Right cardiac atrium (tissue), 5 donors: ENCODE measurements around the gene MAML2. TPM values are rescaled to one million over a fixed set of nuclear protein-coding genes. Genes with fewer than 3 reads are reported as not detected.
A peak's percentile ranks its signal among the peaks of the same experiment; 100 is the strongest.
"Not testable (repeated sequence)": the region's sequence is repeated elsewhere in the genome, so short reads cannot be mapped to it uniquely, and the experiment has no call there.

ENCODE experiments used
- ATAC-seq, 2 donors: fragments of 200-7000 bp; cut with Tn5 transposase; one replicate each; pipeline versions ENCODE4 v1.8.0 to v1.9.1; 2020; ENCODE audit warnings: moderate library complexity in 2 of 2, mild to moderate bottlenecking in 1 of 2
- DNase-seq, 3 donors: peaks; one replicate each; pipeline ENCODE4 v3.0.0-alpha.2; 2020
- H3K27ac ChIP-seq: one replicate; pipeline ENCODE4 v1.5.1; 2013; ENCODE audit warnings: mild to moderate bottlenecking, low read length, control low read depth, moderate library complexity
- H3K27me3 ChIP-seq: one replicate; pipeline ENCODE4 v1.6.1; 2013; ENCODE audit not compliant: control insufficient read depth, insufficient read depth
- H3K4me1 ChIP-seq: one replicate; pipeline ENCODE4 v1.6.1; 2013; ENCODE audit warnings: low read length; ENCODE audit not compliant: control insufficient read depth, insufficient read depth
- H3K4me3 ChIP-seq: one replicate; pipeline ENCODE4 v1.5.1; 2013; ENCODE audit warnings: low read length, control low read depth
- H3K9me3 ChIP-seq: one replicate; pipeline ENCODE4 v1.6.1; 2013; ENCODE audit warnings: low read length; ENCODE audit not compliant: control insufficient read depth
- WGBS: extraction: QIAGEN DNeasy Blood & Tissue Kit; methylation state at CpG from one replicate; pipeline ENCODE4 v1.1.7; 2013; 5-methylcytosine and 5-hydroxymethylcytosine counted together
- intact Hi-C, 4 donors: fragments of 100-400 bp; cut with DNase I; formaldehyde crosslinking; loops; one replicate each; pipeline versions ENCODE4 v1.11.0 to v1.14.0; 2022 to 2023
- polyA plus RNA-seq: library from polyadenylated mRNA; stranded (reverse); fragments of 200-250 nt; gene quantifications from one replicate; pipeline ENCODE4 v1.2.3, GENCODE V29; 2013
- total RNA-seq, 4 donors: library from RNA; stranded (reverse); fragmentation: NEBNext Ultra II Directional; extraction: Animal tissue kit (Norgen Biotek cat#: 25700); gene quantifications; one replicate each; pipeline ENCODE4 v1.2.1, GENCODE V29; 2021
- donor health status: healthy with polysubstance abuse.
- donor health status: DM: no; HTN: yes; CAD: no.
- donor health status: DM: no; HTN: no; CAD: no.
- donor health status: DM: no; HTN: yes; CAD: no; lungs with severe emphysema.
- donor health status: DM: yes; HTN: yes; CAD: no.

MAML2 gene
- total and polyA plus RNA-seq, 5 donors, result 2.7 to 9.9 (median 7.4) TPM

DNA sequence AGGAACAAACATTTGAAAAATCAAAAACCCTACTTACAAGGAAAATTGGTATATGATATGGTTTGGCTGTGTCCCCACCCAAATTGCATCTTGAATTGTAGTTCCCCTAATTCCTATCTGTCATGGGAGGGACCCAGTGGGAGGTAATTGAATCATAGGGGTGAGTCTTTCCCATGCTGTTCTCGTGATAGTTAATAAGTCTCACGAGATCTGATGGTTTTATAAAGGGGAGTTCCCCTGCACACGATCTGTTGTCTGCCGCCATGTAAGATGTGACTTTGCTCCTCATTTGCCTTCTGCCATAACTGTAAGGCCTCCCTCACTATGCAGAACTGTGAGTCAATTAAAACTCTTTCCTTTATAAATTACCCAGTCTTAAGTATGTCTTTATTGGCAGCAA lies 74.5 kb downstream of the MAML2 start:
- intact Hi-C loops, DNase-seq: not testable (repeated sequence)

DNA sequence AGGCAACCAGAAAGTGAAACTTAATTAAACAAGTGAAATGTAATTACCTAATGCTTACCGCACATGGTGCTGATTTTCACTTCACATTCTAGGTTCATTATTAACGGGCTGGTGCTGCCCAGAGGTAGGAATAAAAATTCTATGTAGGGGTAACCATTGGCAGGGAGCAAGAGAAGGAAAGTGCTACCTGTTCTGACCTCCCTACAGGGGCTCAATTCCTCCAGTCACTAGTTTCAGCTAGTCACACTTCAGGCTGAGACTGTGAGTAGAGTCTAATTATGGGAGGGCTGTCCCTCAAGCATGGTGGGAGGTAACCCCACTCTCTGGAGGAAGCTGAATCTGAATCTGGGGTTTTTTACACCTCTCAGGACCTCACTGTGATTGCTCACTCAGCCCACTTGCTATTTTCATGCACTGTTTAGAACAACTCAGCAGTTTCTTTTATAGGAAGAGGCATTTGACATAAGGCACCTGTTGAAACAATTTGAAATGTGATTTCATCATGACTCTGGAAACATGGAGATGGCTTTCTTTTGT lies 75.4 kb downstream of the MAML2 start:
- peaks cover 3% of the 10 kb centered on the region for H3K4me1 ChIP-seq
- H3K9me3 ChIP-seq, result no peaks in the 10 kb centered on the region
- H3K27ac ChIP-seq, result peak overlapping the region; percentile 56
- no peak overlapping the region for H3K4me3 ChIP-seq
- ATAC-seq (no peak), DNase-seq (no peak)
- 42% methylated on average over 2 of the region's 2 CpGs for WGBS
- H3K27me3 ChIP-seq, result no peaks in the 10 kb centered on the region
- intact Hi-C loops, result no loop called here

More for the DNA sequence above, 74.5 kb downstream of the MAML2 start:
- H3K9me3 ChIP-seq, H3K27ac ChIP-seq, H3K4me3 ChIP-seq, H3K27me3 ChIP-seq, ATAC-seq, H3K4me1 ChIP-seq: not testable (repeated sequence)
- 93% methylated on average over 4 of the region's 4 CpGs for WGBS

DNA sequence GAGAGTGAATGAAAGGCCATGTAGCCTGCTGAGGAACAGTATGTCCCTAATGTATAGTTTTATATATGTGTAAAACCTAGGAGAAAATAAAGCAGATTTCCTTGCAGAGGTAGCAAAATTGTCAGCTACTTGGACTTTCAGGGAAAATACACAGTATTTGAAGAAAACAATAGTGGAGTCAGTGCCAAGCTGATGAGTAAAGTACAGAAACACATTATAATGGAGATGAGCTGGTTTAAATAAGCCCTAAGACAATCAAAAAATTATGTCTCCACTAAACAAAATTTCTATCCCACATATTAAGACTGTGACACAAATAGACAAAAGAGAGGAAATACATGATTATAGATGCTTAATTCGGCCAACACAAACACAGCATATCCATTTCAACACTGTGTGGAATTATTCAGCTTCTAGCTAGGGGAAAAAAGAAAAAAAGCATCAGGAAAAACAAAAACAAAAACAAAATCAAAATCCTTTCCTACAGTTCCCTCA lies 75.9 kb downstream of the MAML2 start:
- Histone ChIP-seq H3K27me3 (no peaks in the 10 kb centered on the region), H3K4me1 (peaks cover 3% of the 10 kb centered on the region), H3K9me3 (no peaks in the 10 kb centered on the region), H3K4me3 (no peak overlapping the region), H3K27ac (no peak overlapping the region)
- 18% methylated on average over 1 of the region's 1 CpG for WGBS
- ATAC-seq, result no peak
- intact Hi-C loops, result no loop called here
- no peak for DNase-seq

DNA sequence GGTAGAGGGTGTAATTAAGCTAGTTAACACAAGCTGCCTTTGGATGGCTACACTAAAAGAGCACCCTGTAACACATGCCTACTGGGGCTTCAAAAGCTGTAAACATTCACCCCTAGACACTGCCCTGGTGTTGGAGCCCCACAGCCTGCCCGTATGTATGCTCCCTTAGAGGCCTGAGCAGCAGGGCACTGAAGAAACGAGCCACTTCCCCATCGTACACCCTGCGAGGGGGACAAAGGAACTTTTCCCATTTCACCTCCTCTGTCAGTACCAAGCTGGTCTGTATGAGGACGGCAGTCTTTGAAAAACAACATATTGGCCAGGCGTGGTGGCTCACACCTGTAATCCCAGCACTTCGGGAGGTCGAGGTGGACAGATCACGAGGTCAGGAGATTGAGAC lies 77.0 kb downstream of the MAML2 start:
- no peak for ATAC-seq
- intact Hi-C loops, result no loop called here
- no peaks in the 10 kb centered on the region for H3K27me3 ChIP-seq
- DNase-seq, result no peak
- H3K9me3 ChIP-seq, result no peaks in the 10 kb centered on the region
- H3K4me1 ChIP-seq, result peaks cover 3% of the 10 kb centered on the region
- 93% methylated on average over 9 of the region's 9 CpGs for WGBS
- H3K4me3 ChIP-seq, result no peak overlapping the region
- no peak overlapping the region for H3K27ac ChIP-seq

DNA sequence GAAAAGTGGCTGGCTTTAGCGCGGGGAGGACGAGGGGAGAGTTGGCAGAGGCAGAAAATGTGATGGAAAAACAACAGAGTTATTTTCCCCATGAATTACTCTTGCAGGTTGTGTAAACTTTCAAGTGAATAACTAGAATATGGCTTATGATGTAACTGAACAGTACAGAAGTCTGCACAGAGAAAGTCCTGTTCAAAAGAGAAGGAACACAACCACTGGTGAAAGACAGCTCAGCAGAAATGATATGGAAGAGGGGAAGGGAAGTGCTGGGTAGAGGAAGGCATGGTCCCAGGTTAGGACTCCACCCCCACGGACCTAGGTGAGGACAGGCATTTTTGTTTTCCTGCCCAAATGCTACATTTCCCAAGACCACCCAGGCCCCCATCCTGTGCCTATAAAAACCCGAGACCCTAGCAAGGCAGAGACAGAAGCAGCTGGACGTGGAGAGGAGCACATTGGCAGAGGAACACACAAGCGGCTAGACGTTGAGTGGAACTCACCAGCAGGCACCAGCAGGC lies 77.7 kb downstream of the MAML2 start:
- intact Hi-C loops, result no loop called here
- WGBS, result 78% methylated on average over 8 of the region's 8 CpGs
- ATAC-seq (peak; percentile 27 to 47), DNase-seq (peak in 2 of 3 donors; percentile 8 to 40)
- Histone ChIP-seq H3K27me3 (no peaks in the 10 kb centered on the region), H3K4me3 (no peak overlapping the region), H3K9me3 (no peaks in the 10 kb centered on the region), H3K27ac (peak overlapping the region; percentile 8), H3K4me1 (peaks cover 5% of the 10 kb centered on the region)

DNA sequence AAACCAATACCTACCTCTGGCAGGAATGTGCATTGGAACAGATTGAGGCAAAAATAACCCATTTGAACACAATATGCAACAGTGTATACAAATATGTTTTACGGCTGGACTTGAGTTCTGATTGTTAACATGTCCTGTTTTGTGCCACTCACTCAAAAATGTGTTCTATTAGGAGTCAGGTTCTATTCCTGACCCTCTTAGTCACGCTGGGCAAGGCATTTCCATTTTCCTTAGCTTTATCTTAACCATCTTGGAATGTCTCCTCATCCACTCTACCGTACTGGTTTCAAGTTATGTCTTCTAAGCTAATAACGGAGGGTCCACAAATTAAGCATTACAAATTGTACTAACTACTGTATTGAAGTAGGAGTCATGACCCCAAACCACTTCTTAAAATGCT lies 78.6 kb downstream of the MAML2 start:
- no peak overlapping the region for H3K4me3 ChIP-seq
- intact Hi-C loops, result no loop called here
- ATAC-seq (no peak), DNase-seq (no peak)
- H3K27ac ChIP-seq, result no peak overlapping the region
- H3K4me1 ChIP-seq, result peaks cover 6% of the 10 kb centered on the region
- WGBS, result 69% methylated on average over 4 of the region's 4 CpGs
- no peaks in the 10 kb centered on the region for H3K9me3 ChIP-seq
- no peaks in the 10 kb centered on the region for H3K27me3 ChIP-seq

DNA sequence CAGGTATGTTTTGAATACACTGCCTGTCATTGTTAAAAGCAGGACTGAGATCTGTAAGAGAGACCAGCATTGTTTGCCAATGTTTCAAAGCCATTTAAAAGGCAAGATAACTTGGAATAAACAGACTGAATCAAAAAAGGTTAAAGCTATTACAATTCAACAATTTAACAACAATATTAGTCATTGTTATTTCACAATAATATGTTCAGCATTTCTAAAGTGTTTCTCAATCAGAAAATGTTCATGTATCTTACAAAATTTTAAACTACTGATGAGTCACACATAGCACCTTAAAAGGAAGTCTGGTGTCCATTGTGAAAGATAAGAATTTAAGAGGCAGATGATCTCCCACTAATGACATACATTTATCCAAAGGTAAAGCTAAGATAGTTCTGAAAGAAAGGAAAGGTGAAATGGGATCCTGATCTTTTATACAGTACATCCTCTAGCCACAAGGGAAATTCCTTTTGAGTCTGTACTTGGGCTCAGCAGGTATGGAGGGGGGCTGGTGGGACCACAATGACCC lies 79.7 kb downstream of the MAML2 start:
- intact Hi-C loops, result no loop called here

DNA sequence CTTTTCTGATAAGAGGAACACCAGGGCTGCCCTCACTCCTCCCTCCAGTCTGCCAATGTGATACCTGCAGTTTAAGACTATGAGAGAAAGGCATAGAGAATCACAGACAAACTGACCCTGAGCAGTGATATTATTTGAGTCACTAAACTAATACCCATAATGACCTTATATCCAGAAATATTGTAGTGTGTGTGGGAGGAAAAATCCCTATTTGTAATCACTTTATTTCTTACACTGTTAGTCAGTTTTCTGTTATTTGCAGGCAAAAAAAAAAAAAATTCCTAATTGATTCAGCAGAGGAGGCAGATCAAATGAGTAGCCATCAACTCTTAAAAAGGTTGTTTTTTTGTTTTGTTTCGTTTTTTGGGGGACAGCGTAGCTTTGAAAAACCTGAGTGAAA lies 82.5 kb downstream of the MAML2 start:
- Histone ChIP-seq H3K4me1 (peaks cover 7% of the 10 kb centered on the region), H3K9me3 (no peaks in the 10 kb centered on the region), H3K4me3 (no peak overlapping the region), H3K27ac (no peak overlapping the region), H3K27me3 (no peaks in the 10 kb centered on the region)
- DNase-seq, result no peak
- ATAC-seq, result no peak
- intact Hi-C loops, result no loop called here
- WGBS, result 96% methylated on average over 2 of the region's 2 CpGs

More for the DNA sequence above, 79.7 kb downstream of the MAML2 start:
- H3K27ac ChIP-seq, result no peak overlapping the region
- no peaks in the 10 kb centered on the region for H3K9me3 ChIP-seq
- H3K27me3 ChIP-seq, result no peaks in the 10 kb centered on the region
- H3K4me1 ChIP-seq, result peaks cover 9% of the 10 kb centered on the region
- ATAC-seq (peak; percentile 24 to 36), DNase-seq (no peak)
- H3K4me3 ChIP-seq, result no peak overlapping the region

DNA sequence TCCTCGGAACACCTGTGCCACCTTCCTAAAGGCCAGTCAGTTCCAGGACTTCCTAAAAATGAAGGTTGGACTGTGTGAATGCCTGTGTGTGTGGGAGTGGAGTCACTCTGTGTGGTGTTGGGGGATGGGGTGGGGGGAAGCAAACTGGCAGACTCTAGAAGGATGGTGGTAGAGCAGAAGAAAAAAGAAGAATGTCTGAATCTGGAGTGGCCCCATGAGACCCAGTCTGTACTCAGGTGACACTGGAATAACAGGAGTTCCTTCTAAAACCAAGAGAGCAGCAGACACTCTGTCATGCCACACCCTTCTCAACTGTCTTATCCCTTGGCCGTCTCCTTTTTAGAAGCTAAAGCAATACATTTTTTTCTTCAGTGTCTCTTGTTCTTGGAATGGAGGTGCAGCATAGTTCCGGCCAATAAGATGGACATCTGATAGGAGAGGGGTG lies 82.9 kb downstream of the MAML2 start:
- intact Hi-C loops, result no loop called here
- peaks cover 8% of the 10 kb centered on the region for H3K4me1 ChIP-seq
- DNase-seq (no peak), ATAC-seq (no peak)
- WGBS, result 69% methylated on average over 3 of the region's 3 CpGs
- no peaks in the 10 kb centered on the region for H3K9me3 ChIP-seq
- no peaks in the 10 kb centered on the region for H3K27me3 ChIP-seq
- H3K4me3 ChIP-seq, result no peak overlapping the region
- no peak overlapping the region for H3K27ac ChIP-seq

DNA sequence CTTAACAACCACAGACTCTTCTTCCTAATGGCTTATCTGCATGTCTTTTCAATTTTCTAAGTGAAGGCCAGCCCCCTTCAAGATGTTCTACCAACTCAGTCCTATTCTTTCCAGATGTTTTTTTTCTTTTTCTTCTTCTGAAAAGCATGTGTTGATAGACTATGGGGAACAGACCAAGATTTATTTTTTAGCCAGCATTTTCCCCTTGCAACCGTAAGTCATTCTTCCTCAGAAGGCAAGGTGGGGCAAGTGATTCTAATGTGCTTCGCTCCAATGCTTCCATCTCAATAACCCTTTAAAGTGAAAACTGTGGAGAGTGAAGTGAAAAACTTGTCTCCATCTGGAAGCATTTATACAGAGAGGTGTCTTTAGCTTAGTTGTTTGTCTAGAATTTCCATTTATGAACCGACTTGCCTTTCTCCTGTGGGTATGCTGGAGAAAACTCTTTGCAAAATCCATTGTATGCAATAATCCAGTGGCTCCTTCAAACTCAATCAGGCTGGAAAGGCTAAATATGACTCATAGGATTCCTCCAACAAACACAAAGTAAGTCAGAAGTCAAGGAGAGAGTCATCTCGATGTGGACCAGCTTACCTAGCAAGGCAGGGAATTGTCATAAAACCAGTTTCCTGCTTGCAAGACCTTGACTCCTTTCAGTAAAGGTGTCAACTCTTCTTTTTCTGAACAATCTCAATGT lies 83.7 kb downstream of the MAML2 start:
- Histone ChIP-seq H3K27me3 (no peaks in the 10 kb centered on the region), H3K4me3 (no peak overlapping the region), H3K9me3 (no peaks in the 10 kb centered on the region), H3K27ac (no peak overlapping the region), H3K4me1 (peaks cover 8% of the 10 kb centered on the region)
- no peak for ATAC-seq
- DNase-seq, result no peak
- intact Hi-C loops, result loop anchor here in 1 of 4 donors (10.0 kb wide), 1 partner anchor 66 kb away; no protein-coding TSS in a partner anchor
- WGBS, result 59% methylated on average over 4 of the region's 4 CpGs
